MCF 10A (cell line): ENCODE measurements around the gene TMEM30A. TPM values are rescaled to one million over a fixed set of nuclear protein-coding genes. Genes with fewer than 3 reads are reported as not detected.

Experiments
- BruUV-seq: library from RNA; stranded (reverse); fragments of 400-500 nt; replicated peaks from 2 replicates; lab custom pipeline; 2021; lab: Mats Ljungman, UMichigan
- CTCF ChIA-PET: fragments of 300-600 bp; sonication (Branson Sonifier 250); formaldehyde crosslinking; extraction: SDS; loops from one replicate; lab custom pipeline; 2021; ENCODE audit warnings: antibody characterized with exemption, inconsistent platforms; lab: Yijun Ruan, JAX
- POLR2A ChIA-PET: fragments of 300-600, 350-650 bp; sonication (Branson Sonifier 250); formaldehyde crosslinking; extraction: SDS; loops from one replicate; lab custom pipeline; 2020; ENCODE audit warnings: antibody characterized with exemption, inconsistent platforms; lab: Yijun Ruan, JAX
- DNase-seq: peaks from one replicate; pipeline ENCODE4 v3.0.0-alpha.2; 2018; ENCODE audit not compliant: unreplicated experiment
- H3K27ac Mint-ChIP-seq: one replicate; pipeline ENCODE4 v1.8.0; 2022; ENCODE audit warnings: mild to moderate bottlenecking, low read depth, mixed read lengths; ENCODE audit not compliant: unreplicated experiment
- H3K27me3 Mint-ChIP-seq: one replicate; pipeline ENCODE4 v1.8.0; 2022; ENCODE audit warnings: mixed read lengths; ENCODE audit not compliant: insufficient read depth, unreplicated experiment
- H3K36me3 Mint-ChIP-seq: one replicate; pipeline ENCODE4 v1.8.0; 2022; ENCODE audit warnings: mild to moderate bottlenecking, moderate library complexity, mixed read lengths; ENCODE audit not compliant: insufficient read depth, unreplicated experiment
- H3K4me1 Mint-ChIP-seq: one replicate; pipeline ENCODE4 v1.8.0; 2022; ENCODE audit warnings: mixed read lengths; ENCODE audit not compliant: insufficient read depth, unreplicated experiment
- H3K4me3 Mint-ChIP-seq: one replicate; pipeline ENCODE4 v1.8.0; 2022; ENCODE audit warnings: mild to moderate bottlenecking, moderate library complexity, mixed read lengths; ENCODE audit not compliant: unreplicated experiment
- H3K9me3 Mint-ChIP-seq: one replicate; pipeline ENCODE4 v1.8.0; 2022; ENCODE audit warnings: mixed read lengths; ENCODE audit not compliant: unreplicated experiment
- CTCF ChIP-seq: fragments of 200-600 bp; IDR thresholded peaks from one replicate; pipeline ENCODE4 v1.8.0; 2022; ENCODE audit warnings: antibody characterized with exemption, mild to moderate bottlenecking; ENCODE audit not compliant: unreplicated experiment
- intact Hi-C: fragments of 100-400 bp; cut with micrococcal nuclease; formaldehyde crosslinking; loops from 2 replicates; pipeline ENCODE4 v1.14.1; 2022
- total RNA-seq: library from RNA; stranded (reverse); gene quantifications from 2 replicates; pipeline ENCODE4 v1.2.3, GENCODE V29; 2022

TMEM30A gene
- total RNA-seq, 1 experiment from 2014 or later = 53.7 TPM

- Mint-ChIP-seq H3K4me1 (peaks cover 24% of the 10 kb centered on the region), H3K27me3 (no peaks in the 10 kb centered on the region), H3K27ac (peak overlapping the region; percentile 66), H3K9me3 (no peaks in the 10 kb centered on the region), H3K36me3 (peaks cover 16% of the 10 kb centered on the region), H3K4me3 (no peak overlapping the region)
- ChIA-PET CTCF (interaction anchor here (0.5 to 3.5 kb wide), 23 partner anchors 8 to 333 kb away, joined by 3 to 39 read pairs (median 4); partner anchors contain the start of genes SENP6 and TMEM30A), POLR2A (interaction anchor here (0.6 to 9.7 kb wide), 7 partner anchors 14 to 256 kb away, joined by 3 to 314 read pairs (median 4); partner anchors contain the start of genes COX7A2 and TMEM30A)
- peak; percentile 44 for DNase-seq
- no TSS peak for BruUV-seq
- intact Hi-C loops = no loop called here
- no peak for TF ChIP-seq CTCF
Observed at GRCh38 chr6:75268121-75268987, 16.2 kb downstream of the TMEM30A start.

DNA sequence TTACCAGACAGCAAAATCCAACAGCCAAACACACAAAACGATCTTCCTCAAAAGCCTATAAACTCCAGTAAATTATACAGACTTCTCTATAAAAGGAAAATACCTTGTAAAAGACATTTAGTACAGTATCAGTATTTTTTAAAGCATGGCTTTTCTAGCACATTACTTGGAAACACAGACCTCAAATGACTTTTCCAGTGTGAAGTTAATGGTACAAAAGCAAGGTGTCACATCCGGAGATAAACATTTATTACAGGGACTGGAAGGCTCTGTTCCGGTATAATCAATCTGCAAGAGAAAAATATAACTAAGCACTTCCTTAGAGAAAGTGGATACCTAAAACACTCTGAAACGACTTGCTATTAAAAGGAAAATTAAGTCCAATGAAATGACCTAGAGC, 17.1 kb downstream of the TMEM30A start:
- peak overlapping the region; percentile 66 for H3K27ac Mint-ChIP-seq
- intact Hi-C loops = loop anchor here (2.0 kb wide), 2 partner anchors 17 to 101 kb away; partner anchors contain the start of gene TMEM30A
- TF ChIP-seq CTCF = no peak
- ChIA-PET CTCF (interaction anchor here (0.6 to 3.5 kb wide), 29 partner anchors 8 to 371 kb away, joined by 3 to 39 read pairs (median 4); partner anchors contain the start of gene TMEM30A), POLR2A (interaction anchor here (0.7 to 9.7 kb wide), 5 partner anchors 15 to 334 kb away, joined by 3 to 314 read pairs (median 9); partner anchors contain the start of genes COX7A2, SENP6 and TMEM30A)
- DNase-seq = no peak
- BruUV-seq = no TSS peak
- no peaks in the 10 kb centered on the region for H3K27me3 Mint-ChIP-seq
- H3K4me1 Mint-ChIP-seq = peaks cover 18% of the 10 kb centered on the region
- H3K9me3 Mint-ChIP-seq = no peaks in the 10 kb centered on the region
- H3K4me3 Mint-ChIP-seq = peak overlapping the region; percentile 19
- peaks cover 23% of the 10 kb centered on the region for H3K36me3 Mint-ChIP-seq

DNA sequence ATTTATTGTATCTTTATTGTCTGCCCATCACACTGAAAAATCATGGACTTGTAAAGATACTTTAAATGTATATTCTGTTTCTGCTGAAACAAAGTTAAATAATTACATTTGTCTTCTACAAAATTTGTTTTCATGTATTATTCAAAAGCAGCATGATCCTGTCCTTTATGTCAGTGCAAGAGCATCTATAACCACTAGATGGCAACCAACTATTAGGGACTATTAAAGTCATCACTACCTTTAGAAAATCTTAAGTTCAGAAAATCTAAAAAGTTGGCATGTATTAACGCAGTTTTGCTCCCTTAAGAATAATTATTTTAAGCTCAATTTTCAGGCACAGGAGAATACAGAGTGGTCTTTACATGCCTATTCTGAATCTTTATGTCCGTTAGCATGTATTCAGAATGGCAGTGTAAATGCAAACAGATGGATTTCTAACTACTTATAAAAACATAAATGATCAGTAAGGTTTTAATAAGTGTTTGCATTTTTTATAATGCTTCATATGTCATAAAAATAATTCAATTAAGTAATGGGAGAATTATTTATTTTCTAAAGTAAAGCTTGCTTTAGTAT, 17.8 kb downstream of the TMEM30A start:
- H3K9me3 Mint-ChIP-seq = no peaks in the 10 kb centered on the region
- ChIA-PET POLR2A (interaction anchor here (0.6 to 9.7 kb wide), 5 partner anchors 16 to 1475 kb away, joined by 3 to 314 read pairs (median 3); partner anchors contain the start of genes COX7A2, SENP6 and TMEM30A), CTCF (interaction anchor here (0.6 to 3.5 kb wide), 23 partner anchors 9 to 506 kb away, joined by 3 to 39 read pairs (median 4); partner anchors contain the start of gene TMEM30A)
- H3K36me3 Mint-ChIP-seq = peaks cover 23% of the 10 kb centered on the region
- H3K27me3 Mint-ChIP-seq = no peaks in the 10 kb centered on the region
- no peak overlapping the region for H3K4me3 Mint-ChIP-seq
- no peak overlapping the region for H3K27ac Mint-ChIP-seq
- H3K4me1 Mint-ChIP-seq = peaks cover 12% of the 10 kb centered on the region
- TF ChIP-seq CTCF = peak; percentile 55
- intact Hi-C loops = loop anchor here (1.0 to 2.0 kb wide), 4 partner anchors 18 to 259 kb away; partner anchors contain the start of gene TMEM30A
- BruUV-seq = no TSS peak
- peak; percentile 65 for DNase-seq
